ENCODE measurements around the gene PARD3B.

- TF ChIP-seq CTCF (IDR thresholded peaks at IDR 0.05) (no peak), POLR2AphosphoS5 (IDR thresholded peaks at IDR 0.05) (no peak)
These were observed 1010.4 kb downstream of the PARD3B start for GRCh38 chr2:205555566-205556230.

Data from sigmoid colon (tissue), 4 donors.